Stimulated activated CD4-positive, alpha-beta T cell treated with anti-CD3 and anti-CD28 coated beads, Interleukin-15, amount 100 ng/mL, for 1 hour (primary cell): ENCODE measurements around the gene JMJD1C.
"Not testable (repeated sequence)": the region's sequence is repeated elsewhere in the genome, so short reads cannot be mapped to it uniquely, and the experiment has no call there.

ENCODE experiments used
- DNase-seq, 2 donors: peaks; one replicate each; pipeline ENCODE4 v3.0.0-alpha.2; 2020; ENCODE audit warnings: low read depth in 1 of 2, low spot score in 1 of 2

The JMJD1C gene

GRCh38 chr10:63366933-63367332, 98.8 kb downstream of the JMJD1C start:
- DNase-seq, result no peak

DNA sequence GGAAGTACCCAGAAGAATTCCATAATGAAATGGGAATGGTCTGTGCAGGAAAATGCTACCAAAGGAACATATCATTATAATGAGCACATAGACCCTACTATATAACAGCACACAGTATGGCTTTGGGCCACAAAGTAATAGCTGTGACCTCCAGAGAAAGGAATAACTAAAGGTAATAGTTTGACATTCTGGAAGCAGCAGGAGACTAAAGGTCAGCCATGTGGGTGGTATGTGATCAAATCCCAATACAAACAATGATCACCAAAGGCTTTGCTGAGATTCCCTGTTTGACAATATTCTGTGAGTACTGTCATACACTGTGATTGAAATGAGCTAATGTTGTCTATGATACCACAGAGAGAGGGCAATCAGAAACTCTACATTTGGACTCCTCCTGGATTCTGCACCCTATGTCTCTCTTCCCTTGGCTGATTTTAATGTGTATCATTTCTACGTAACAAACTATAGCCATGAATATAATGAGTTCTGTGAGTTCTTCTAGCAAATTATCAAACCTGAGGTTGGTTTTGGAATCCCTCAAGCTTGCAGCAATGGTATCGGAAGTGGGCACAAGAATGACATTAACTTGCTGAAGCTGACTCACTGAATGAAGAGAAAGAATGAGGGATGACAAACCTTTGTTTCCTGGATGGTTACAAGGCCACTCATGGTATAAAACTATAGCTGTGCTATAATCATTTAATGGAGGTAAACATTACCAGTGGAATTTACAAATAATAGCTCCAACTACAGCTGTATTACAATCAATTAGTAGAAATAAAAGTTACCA, 99.6 kb downstream of the JMJD1C start:
- DNase-seq, result no peak

GRCh38 chr10:63364918-63365317, 100.9 kb downstream of the JMJD1C start:
- no peak for DNase-seq

GRCh38 chr10:63363951-63364350, 101.8 kb downstream of the JMJD1C start:
- DNase-seq, result no peak

DNA sequence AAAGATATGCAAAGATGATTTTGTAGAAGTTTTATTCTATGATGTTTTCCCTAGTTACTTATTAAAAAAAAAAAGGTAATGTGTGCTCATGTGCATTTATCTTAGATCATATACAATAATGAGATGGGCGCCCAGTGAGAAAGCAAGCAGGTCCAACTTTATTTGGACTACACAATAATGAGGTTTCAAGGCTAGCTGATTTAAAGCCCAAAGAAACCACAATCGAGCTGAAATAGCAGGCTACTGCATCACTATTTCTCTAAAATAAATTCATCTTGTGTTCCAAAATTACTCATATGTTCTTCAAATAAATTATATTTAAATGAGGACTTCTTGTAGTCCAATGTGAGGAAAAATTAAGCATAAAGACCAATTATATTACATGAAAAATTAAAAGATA, 110.1 kb downstream of the JMJD1C start:
- no peak for DNase-seq

DNA sequence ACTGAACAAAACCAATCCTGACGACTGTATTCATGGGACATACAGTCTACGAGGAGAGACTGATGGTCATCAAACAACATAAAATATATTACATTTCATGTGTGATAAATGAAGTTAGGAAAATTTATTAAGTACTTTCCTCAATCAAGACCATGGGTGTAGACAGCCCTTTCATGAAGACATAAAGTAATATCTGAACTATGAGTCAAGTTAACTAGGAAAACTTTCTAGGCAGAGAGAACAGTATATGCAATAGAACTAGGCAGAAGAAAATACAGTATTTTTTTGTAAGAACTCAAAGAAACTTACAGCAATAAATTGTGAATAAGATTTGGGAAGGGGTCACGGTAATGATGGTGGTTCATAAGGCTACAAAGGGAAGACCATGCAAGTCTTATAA, 112.8 kb downstream of the JMJD1C start:
- DNase-seq, result no peak

GRCh38 chr10:63348245-63348850, 117.4 kb downstream of the JMJD1C start:
- DNase-seq, result no peak

- no peak for DNase-seq
Observed at GRCh38 chr10:63346015-63346441, 119.7 kb downstream of the JMJD1C start.

DNA sequence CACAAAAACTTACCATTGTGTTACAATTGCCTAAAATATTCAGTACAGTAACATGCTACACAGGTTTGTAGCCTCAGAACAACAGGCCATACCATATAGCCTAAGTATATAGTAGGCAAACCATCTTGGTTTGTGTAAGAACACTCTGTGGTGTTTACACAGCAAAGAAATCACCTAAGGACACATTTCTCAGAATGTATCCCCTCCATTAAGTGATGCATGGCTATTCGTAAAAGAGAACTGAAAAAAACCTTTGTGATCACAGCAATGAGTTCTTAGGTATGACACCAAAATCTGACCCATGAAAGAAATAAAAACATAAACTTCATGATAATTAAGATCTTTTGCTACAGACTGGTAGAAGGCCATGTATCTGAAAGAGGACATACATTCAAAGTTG, 121.5 kb downstream of the JMJD1C start:
- DNase-seq, result no peak

DNA sequence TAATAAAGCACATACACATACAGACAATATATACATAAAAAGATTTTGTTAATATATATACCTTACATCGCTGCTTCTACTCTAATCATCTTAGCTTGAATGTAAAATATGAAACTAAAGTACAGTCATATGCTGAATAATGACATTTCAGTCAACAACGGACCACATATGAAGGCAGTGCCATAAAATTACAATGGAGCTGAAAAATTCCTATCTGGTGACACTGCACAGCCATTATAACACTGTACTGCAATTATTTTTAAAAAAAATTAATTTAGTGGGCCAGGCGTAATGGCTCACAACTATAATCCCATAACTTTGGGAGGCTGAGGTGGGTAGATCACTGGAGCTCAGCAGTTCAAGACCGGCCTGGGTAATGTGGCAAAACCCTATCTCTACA, 122.3 kb downstream of the JMJD1C start:
- no peak for DNase-seq

- DNase-seq, result not testable (repeated sequence)
Observed at GRCh38 chr10:63339640-63340039, 126.1 kb downstream of the JMJD1C start.

GRCh38 chr10:63337455-63338251, 128.1 kb downstream of the JMJD1C start:
- DNase-seq, result no peak

DNA sequence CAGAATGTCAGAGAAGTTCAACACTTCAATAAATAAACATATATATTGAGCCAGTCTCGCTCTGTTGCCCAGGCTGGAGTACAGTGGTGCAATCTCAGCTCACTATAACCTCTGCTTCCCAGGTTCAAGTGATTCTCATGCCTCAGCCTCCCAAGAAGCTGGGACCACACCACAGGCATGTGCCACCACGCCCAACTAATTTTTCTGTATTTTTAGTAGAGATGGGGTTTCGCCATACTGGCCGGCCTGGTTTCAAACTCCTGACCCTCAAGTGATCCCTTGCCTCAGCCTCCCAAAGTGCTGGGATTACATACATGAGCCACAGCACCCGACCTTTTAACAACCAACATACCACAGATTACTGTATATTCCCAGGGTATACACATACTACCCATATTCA, 134.2 kb downstream of the JMJD1C start:
- DNase-seq, result no peak

DNA sequence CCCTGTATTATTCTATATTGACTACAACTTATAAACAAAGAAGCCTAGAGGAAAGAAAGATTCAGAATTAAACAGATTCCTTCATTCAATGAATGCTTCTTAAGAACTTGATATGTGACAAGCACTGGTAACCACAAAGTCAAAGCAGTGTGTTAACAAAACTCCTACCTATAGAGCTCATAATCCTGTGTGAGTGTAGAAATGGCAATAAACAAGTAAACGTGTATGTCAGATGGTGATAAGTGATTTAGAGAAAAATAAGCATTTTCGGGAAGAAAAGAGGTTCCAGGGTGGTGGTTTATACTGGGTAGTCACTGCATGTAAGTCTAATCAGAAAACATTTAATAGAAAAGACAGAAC, 141.3 kb downstream of the JMJD1C start:
- no peak for DNase-seq

GRCh38 chr10:63323701-63324494, 141.9 kb downstream of the JMJD1C start:
- DNase-seq, result no peak

GRCh38 chr10:63320683-63321082, 145.1 kb downstream of the JMJD1C start:
- no peak for DNase-seq

DNA sequence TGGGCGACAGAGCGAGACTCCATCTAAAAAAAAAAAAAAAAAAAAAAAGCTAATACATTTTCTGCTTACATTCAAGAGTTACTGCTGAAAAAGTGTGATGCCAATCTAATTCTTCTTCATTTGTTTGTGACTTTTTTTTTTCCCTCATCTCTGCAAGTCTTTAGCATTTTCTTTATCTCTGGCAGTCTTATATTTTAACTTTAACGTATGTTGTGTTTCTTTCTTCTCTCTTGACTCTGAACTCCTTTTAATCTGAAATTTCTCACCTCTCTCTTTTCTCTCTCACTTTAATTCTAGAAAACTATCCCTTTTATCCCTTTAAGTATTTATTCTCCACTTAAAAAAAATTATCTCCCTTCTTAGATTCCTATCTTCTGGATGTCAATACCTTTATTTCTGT, 146.5 kb downstream of the JMJD1C start:
- DNase-seq, result no peak

GRCh38 chr10:63318491-63318890, 147.3 kb downstream of the JMJD1C start:
- no peak for DNase-seq

DNA sequence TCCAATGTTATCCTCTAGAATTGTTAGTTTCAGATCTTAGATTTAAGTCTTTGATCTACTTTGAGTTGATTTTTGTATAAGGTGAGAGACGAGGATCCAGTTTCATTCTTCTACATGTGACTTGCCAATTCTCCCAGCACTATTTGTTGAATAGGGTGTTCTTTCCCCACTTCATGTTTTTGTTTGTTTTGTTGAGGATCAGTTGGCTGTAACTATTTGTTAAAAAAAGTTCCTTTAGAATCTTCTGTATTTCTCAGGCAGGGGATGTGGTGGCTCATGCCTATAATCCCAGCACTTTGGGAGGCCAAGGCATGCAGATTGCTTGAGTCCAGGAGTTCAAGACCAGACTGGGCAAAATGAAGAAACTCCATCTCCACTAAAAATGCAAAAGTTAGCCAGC, 151.8 kb downstream of the JMJD1C start:
- DNase-seq, result no peak

DNA sequence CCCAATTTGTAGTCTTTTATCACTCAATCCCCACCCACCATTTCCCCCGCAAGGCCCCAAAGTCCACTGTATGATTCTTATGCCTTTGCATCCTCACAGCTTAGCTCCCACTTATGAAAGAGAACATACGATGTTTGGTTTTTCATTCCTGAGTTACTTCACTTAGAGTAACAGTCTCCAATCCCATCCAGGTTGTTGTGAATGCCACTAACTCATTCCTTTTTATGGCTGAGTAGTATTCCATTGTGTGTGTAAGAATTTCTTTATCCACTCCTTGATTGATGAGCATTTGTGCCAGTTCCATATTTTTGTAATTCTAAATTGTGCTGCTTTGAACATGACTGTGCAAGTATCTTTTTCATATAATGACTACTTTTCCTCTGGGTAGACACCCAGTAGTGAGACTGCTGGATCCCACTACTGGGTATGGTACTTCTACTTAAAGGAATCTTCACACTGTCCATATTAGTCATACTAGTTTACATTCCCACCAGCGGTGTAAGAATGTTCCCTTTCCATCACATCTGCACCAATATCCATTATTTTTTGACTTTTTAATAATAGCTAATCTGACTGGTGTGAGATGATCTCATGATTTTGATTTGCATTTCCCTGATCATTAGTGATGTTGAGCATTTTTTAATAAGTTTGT, 152.6 kb downstream of the JMJD1C start:
- no peak for DNase-seq

- DNase-seq, result no peak
Observed at GRCh38 chr10:63308628-63309027, 157.1 kb downstream of the JMJD1C start.
